Activated naive CD8-positive, alpha-beta T cell treated with anti-CD3 and anti-CD28 coated beads for 36 hours (primary cell): ENCODE results near the gene DIRAS3. TPM values are rescaled to one million over a fixed set of nuclear protein-coding genes. Genes with fewer than 3 reads are reported as not detected.
"Not testable (repeated sequence)": the region's sequence is repeated elsewhere in the genome, so short reads cannot be mapped to it uniquely, and the experiment has no call there.

Source experiments
- DNase-seq: peaks from one replicate; pipeline ENCODE4 v3.0.0; 2021
- H3K27ac Mint-ChIP-seq: one replicate; pipeline ENCODE4 v1.8.0; 2022; ENCODE audit warnings: mild to moderate bottlenecking, moderate library complexity, mixed read lengths
- H3K27me3 Mint-ChIP-seq: one replicate; pipeline ENCODE4 v1.8.0; 2022; ENCODE audit warnings: mild to moderate bottlenecking, mixed read lengths
- H3K36me3 Mint-ChIP-seq: one replicate; pipeline ENCODE4 v1.8.0; 2021; ENCODE audit warnings: mild to moderate bottlenecking, mixed read lengths
- H3K4me1 Mint-ChIP-seq: one replicate; pipeline ENCODE4 v1.8.0; 2021; ENCODE audit warnings: mixed read lengths
- H3K4me3 Mint-ChIP-seq: one replicate; pipeline ENCODE4 v1.8.0; 2022; ENCODE audit warnings: mild to moderate bottlenecking, moderate library complexity, mixed read lengths
- H3K9me3 Mint-ChIP-seq: one replicate; pipeline ENCODE4 v1.8.0; 2022; ENCODE audit warnings: mixed read lengths
- total RNA-seq, 2 experiments: library from RNA; stranded (reverse); gene quantifications; one replicate each; pipeline ENCODE4 v1.2.3, GENCODE V29; 2021

DIRAS3 gene, protein sequence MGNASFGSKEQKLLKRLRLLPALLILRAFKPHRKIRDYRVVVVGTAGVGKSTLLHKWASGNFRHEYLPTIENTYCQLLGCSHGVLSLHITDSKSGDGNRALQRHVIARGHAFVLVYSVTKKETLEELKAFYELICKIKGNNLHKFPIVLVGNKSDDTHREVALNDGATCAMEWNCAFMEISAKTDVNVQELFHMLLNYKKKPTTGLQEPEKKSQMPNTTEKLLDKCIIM
- total RNA-seq, result under 1 TPM; 0.47 to 0.52 TPM

DNA sequence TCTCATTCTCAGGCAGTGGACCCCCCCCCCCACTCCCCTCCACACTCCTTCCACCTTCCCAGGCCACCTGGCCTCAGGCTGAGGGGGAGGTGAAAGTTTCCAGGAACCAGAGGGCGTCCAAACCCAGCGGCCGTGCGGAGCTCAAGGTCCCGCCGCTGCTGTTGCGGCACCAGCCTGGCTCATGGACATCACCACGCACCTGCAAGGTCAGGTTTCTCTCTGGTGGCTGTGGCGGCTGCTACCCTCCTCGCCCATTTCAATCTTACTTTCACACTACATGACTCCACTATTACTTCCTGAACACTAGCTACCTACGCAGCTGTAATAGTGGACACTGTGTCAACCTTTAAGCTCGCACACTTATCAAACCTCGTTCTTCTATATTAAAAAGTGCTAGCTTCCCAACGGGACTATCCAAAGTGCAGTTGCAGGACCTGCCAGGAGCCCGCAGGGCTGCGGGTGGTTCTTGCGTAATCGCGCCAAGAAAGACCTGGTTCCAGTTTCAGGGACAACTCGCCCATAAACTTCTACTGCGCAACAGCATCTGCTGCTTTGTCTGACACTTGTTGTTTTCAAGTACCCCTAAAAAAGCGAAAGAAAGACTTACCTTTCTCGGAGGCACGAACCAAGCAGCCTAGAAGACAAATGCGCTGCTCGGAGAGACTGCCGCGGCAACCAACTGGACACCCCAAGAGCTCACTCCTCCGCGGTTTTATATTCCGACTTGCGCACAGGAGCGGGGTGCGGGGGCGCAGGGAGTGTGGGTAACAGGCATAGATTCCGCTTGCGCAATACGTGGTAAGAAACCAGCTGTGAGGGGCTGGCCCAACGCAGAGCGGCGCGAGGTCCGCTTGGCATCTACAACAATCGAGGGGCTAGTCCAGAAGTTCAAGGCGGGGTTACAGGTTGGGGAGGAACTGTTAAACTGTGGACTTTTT lies at the start of gene DIRAS3:
Gene DIRAS3 (minus strand): TSS at position 687 of the 938 bp plus-strand sequence. CDS start 3,330 bp downstream, outside the sequence.
- peaks cover 51% of the 10 kb centered on the region for H3K27me3 Mint-ChIP-seq
- H3K4me3 Mint-ChIP-seq, result peak within 1 kb of the TSS; percentile 55
- no peak within 1 kb of the TSS for H3K27ac Mint-ChIP-seq
- no peaks in the 10 kb centered on the region for H3K9me3 Mint-ChIP-seq
- H3K36me3 Mint-ChIP-seq, result no peaks in the 10 kb centered on the region
- H3K4me1 Mint-ChIP-seq, result peaks cover 8% of the 10 kb centered on the region
- DNase-seq, result peak; percentile 21

DNA sequence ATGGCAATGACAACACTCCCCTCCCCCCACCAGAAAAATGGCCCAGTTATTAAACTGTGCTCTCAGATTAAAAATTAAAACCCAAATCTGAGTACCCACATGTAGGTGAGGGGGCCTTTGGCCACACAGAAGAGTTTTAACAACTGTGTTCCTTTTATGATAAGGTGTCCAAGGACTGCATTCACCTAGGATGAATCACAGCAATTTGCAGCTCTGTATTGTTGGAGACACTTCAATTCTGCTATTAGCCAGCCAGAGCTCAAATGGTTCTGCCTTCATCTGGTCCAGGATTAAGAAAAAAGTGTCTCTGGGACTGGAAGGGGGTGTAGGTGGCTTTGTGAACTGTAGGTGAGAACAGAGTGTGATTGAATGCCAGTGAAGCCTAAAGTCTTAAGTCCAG lies 43.3 kb upstream of the DIRAS3 start:
- Mint-ChIP-seq H3K27ac (no peak overlapping the region), H3K36me3 (no peaks in the 10 kb centered on the region), H3K4me1 (no peaks in the 10 kb centered on the region), H3K9me3 (peaks cover 1% of the 10 kb centered on the region), H3K4me3 (no peak overlapping the region), H3K27me3 (peaks cover 2% of the 10 kb centered on the region)
- no peak for DNase-seq

DNA sequence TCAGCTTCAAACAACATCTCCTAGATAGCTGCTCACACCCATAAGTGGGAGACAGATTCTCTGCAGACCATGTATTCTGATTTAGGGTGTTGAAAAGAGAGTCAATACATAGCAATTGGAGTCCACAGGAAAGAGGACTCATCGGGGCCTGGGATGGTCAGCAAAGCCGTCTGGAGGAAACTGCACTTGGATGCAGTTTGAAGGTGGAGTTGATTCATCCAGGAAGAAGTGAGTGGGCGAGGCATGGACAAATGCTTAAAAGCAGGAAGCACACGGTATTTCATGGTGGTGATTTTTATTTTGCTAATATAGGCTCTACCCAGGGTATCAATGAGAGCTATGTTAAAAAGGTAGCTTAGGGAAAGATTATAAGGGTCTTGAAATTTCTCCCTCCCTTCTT lies 36.8 kb upstream of the DIRAS3 start:
- no peak overlapping the region for H3K27ac Mint-ChIP-seq
- H3K27me3 Mint-ChIP-seq, result peaks cover 4% of the 10 kb centered on the region
- no peak overlapping the region for H3K4me3 Mint-ChIP-seq
- no peak for DNase-seq
- H3K4me1 Mint-ChIP-seq, result no peaks in the 10 kb centered on the region
- H3K9me3 Mint-ChIP-seq, result peaks cover 2% of the 10 kb centered on the region
- H3K36me3 Mint-ChIP-seq, result no peaks in the 10 kb centered on the region

DNA sequence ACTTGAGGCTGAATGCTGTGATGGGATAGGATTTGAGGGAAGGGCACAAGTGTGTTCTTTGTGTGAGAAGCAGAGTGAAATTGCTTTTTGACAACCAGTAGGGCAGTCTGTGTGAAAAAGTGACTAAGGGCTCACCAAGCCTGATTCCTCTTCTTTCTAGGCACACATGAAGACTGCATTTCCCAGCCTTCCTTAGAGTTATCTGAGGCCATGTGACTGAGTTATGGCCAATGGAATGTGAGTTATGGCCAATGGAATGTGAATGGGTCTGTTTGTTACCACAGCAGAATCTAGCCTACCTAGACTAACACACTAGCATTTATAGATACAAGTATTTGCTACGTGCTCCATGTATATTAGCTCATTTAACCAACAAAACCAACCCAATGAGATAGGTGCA lies 35.3 kb upstream of the DIRAS3 start:
- H3K36me3 Mint-ChIP-seq, result no peaks in the 10 kb centered on the region
- no peak overlapping the region for H3K4me3 Mint-ChIP-seq
- H3K27me3 Mint-ChIP-seq, result peaks cover 4% of the 10 kb centered on the region

DNA sequence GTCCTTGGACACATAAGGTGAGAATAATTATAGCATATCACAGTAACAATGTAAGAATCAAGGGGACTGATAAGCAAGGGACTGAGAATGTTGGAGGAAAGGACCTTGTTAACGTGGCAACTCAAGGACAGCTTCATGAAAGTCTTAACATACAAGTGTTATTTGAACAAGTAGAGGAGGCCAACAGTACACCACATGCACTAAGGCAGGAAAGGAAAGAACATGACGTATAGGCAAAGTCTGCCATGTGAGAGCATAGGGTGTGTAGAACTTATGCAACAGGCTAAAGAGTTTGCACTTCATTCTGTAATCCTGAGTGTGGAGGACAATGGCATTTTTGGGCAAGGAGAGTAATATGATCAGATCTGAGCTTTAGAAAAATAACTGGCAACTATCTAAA lies 33.3 kb upstream of the DIRAS3 start:
- Mint-ChIP-seq H3K9me3 (peaks cover 2% of the 10 kb centered on the region), H3K4me3 (no peak overlapping the region), H3K27me3 (peaks cover 11% of the 10 kb centered on the region), H3K27ac (no peak overlapping the region), H3K4me1 (no peaks in the 10 kb centered on the region), H3K36me3 (no peaks in the 10 kb centered on the region)
- DNase-seq, result no peak

More for the DNA sequence above, 35.3 kb upstream of the DIRAS3 start:
- no peak for DNase-seq
- H3K9me3 Mint-ChIP-seq, result peaks cover 2% of the 10 kb centered on the region
- no peaks in the 10 kb centered on the region for H3K4me1 Mint-ChIP-seq
- H3K27ac Mint-ChIP-seq, result no peak overlapping the region

DNA sequence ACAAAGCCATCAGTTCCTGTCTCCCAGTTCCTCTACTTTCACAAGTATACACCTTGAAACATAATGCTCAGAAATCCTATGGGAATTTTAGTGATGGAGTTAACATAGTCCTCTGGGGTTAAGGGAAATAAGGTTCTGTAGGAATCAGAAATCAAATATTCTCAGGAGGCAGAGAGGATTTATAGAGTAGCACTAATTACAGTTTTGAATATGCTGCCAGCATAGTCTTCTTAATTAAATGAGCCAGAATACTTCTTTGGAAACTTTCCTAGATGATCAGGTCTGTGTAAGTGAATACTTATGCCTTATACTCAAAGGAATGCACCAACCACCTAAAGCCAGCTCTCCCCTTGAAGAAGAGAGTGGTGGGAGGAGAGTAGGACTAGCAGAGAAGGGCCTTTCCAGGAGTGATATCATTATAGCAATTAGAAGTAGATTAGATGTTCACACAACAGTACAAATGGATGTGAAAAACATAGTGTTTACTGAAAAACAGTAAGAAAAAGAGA lies 31.4 kb upstream of the DIRAS3 start:
- H3K4me3 Mint-ChIP-seq, result no peak overlapping the region
- no peak for DNase-seq
- H3K4me1 Mint-ChIP-seq, result no peaks in the 10 kb centered on the region
- no peak overlapping the region for H3K27ac Mint-ChIP-seq
- peaks cover 11% of the 10 kb centered on the region for H3K27me3 Mint-ChIP-seq
- peaks cover 2% of the 10 kb centered on the region for H3K9me3 Mint-ChIP-seq
- no peaks in the 10 kb centered on the region for H3K36me3 Mint-ChIP-seq

DNA sequence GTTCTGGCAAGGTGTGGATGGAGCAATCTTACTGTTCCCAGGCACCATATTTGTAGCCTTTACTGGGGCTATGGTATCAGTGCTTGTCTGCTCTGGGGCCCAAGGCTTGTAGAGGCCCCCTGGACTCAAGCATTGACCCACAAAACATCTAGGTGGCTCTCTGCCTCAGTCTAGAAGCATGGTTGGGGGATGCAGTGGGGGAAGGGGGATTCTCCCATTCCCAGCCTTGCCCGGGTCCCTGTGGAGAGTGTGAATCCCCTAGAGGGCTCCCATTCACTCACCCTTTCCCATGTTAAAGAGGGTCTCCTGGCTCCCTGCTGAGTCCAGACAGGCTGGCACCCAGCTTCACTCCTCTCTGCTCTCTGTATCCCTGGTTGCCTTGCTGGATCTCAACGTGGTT lies 28.2 kb upstream of the DIRAS3 start:
- no peaks in the 10 kb centered on the region for H3K36me3 Mint-ChIP-seq
- H3K27me3 Mint-ChIP-seq, result peaks cover 11% of the 10 kb centered on the region
- no peak overlapping the region for H3K27ac Mint-ChIP-seq
- peaks cover 2% of the 10 kb centered on the region for H3K9me3 Mint-ChIP-seq
- no peak overlapping the region for H3K4me3 Mint-ChIP-seq
- DNase-seq, result no peak
- no peaks in the 10 kb centered on the region for H3K4me1 Mint-ChIP-seq

DNA sequence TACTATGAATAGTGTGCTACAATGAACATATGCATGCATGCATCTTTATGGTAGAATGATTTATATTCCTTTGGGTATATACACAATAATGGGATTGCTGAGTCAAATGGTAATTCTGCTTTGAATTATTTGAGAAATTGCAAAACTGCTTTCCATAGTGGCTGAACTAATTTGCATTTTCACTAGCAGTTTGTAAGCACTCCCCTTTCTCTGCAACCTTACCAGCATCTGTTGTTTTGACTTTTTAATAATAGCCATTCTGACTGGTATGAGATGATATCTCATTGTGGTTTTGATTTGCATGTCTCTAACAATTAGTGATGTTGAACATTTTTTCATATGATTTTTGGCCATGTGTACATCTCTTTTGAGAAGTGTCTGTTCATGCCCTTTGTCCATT lies 24.0 kb upstream of the DIRAS3 start:
- DNase-seq, result no peak
- H3K36me3 Mint-ChIP-seq, result no peaks in the 10 kb centered on the region
- H3K9me3 Mint-ChIP-seq, result peaks cover 1% of the 10 kb centered on the region
- no peak overlapping the region for H3K27ac Mint-ChIP-seq
- H3K4me3 Mint-ChIP-seq, result no peak overlapping the region
- H3K4me1 Mint-ChIP-seq, result no peaks in the 10 kb centered on the region
- H3K27me3 Mint-ChIP-seq, result peaks cover 6% of the 10 kb centered on the region

DNA sequence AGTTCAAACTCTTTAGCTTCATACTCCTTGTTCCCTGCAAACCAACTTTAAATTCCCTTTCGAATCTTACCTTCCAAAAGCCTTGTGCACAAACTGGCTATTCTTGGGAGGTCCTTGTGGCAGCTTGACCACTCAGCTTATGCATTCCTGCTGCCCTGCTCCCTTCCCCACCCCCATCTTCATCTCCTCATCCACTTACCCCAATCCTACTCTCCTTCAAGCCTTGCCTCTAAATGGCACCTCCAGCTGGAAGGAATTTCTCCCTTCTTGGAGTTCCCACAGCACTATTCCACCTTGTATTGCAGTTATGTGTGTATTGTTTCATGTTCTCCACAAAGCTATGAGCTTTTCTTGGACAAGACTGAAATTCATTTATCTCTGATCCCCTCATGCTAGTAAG lies 15.3 kb upstream of the DIRAS3 start:
- Mint-ChIP-seq H3K27ac (no peak overlapping the region), H3K9me3 (peaks cover 7% of the 10 kb centered on the region), H3K27me3 (peaks cover 2% of the 10 kb centered on the region), H3K4me1 (no peaks in the 10 kb centered on the region), H3K4me3 (no peak overlapping the region), H3K36me3 (no peaks in the 10 kb centered on the region)
- no peak for DNase-seq

DNA sequence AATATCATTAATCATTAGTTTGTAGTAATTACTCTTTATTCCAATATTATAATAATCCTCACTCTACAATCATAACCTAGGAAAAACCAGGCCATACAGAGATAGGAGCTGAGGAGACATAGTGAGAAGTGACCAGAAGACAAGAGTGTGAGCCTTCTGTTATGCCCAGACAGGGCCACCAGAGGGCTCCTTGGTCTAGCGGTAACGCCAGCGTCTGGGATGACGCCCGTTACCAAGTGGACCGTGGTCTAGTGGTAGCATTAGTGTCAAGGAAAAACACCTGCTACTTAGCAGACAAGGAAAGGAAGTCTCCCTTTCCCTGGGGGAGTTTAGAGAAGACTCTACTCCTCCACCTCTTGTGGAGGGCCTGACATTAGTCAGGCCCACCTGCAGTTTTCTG lies 7.6 kb upstream of the DIRAS3 start:
- not testable (repeated sequence) for H3K4me1 Mint-ChIP-seq, H3K4me3 Mint-ChIP-seq, H3K9me3 Mint-ChIP-seq, H3K27ac Mint-ChIP-seq, DNase-seq, H3K36me3 Mint-ChIP-seq
- H3K27me3 Mint-ChIP-seq, result peaks cover 11% of the 10 kb centered on the region

DNA sequence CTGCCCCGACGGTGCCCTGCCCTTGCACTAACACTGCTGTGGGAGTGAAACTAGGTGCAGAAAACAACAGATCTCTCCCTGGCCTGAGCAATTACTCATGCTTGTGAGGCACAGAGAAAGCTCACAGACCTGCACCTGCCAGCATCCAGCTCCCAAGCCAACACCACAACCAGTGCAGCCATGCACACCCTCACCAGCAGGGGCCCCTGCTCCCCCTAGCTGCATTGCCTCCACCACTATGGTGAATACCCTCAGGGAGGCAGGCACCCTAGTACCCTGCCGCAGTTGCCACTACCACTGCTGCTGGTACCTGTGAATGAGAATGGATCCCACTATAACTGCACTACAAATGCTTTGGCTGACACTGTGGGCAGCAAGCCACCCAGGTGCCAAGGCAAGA lies 7.1 kb upstream of the DIRAS3 start:
- no peak for DNase-seq
- Mint-ChIP-seq H3K9me3 (peaks cover 2% of the 10 kb centered on the region), H3K36me3 (no peaks in the 10 kb centered on the region), H3K4me3 (no peak overlapping the region), H3K27me3 (peaks cover 12% of the 10 kb centered on the region), H3K4me1 (no peaks in the 10 kb centered on the region), H3K27ac (no peak overlapping the region)

DNA sequence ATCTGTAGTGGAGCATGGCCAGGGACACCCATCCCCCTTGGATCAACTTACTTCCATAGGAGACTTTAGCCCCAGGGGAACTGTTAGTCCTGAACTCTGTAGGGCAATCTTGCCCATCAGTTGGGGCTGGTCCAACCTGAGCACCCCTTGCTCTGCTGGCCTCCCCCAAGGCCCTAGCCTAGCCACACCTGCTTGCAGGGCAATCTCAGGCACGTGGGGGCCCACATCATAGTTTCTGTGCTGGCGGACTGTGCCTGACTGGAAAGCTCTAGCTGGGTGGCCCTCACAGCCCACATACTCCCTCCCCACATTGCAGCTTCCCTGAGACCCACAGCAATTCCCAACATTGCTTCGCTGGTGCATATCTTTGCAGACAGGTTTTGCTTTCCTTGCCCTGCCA lies 6.6 kb upstream of the DIRAS3 start:
- DNase-seq, result no peak
- peaks cover 2% of the 10 kb centered on the region for H3K9me3 Mint-ChIP-seq
- H3K4me3 Mint-ChIP-seq, result no peak overlapping the region
- no peak overlapping the region for H3K27ac Mint-ChIP-seq
- H3K27me3 Mint-ChIP-seq, result peaks cover 15% of the 10 kb centered on the region
- no peaks in the 10 kb centered on the region for H3K4me1 Mint-ChIP-seq
- no peaks in the 10 kb centered on the region for H3K36me3 Mint-ChIP-seq

DNA sequence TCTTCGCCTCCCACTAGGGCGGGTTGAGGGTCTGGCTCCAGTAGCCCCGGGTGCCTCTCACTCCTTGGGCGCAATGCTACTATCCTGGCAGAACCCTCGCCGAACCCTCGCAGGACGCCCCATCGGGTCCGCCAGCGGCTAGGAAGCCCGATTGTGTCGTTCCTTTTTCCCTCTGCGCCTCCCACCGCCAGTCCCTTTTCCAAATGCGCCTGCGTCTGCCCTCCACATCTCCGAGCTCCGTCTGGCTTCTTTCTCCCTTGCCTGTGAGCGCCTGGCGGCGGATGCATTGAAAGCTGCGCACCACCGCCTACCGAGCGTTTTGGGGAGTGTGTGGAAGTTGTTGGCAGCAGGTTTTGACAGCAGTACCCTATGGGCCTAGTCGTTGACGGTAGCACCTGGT lies 1.0 kb upstream of the DIRAS3 start:
- DNase-seq, result no peak
- H3K36me3 Mint-ChIP-seq, result no peaks in the 10 kb centered on the region

DNA sequence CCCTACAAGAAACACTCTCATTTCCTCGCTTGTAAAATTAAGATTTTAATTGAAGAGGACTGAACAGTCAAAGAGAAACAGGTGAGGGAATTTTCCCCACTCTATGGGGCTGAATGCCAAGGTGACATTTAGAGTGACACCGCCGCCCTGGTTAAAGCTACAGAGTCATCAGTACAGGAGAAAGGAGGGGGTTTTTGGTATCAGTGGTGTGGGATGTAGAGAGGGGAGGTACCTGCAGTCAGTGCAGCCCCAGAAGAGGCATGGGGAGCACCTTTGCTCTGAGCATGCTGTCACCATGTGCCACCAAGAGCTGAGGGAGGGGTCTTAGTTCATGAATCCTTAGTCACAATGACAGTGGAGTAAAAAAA lies 2.8 kb downstream of the DIRAS3 start:
- Mint-ChIP-seq H3K4me1 (peaks cover 8% of the 10 kb centered on the region), H3K36me3 (no peaks in the 10 kb centered on the region), H3K27me3 (peaks cover 45% of the 10 kb centered on the region), H3K27ac (no peak overlapping the region), H3K9me3 (no peaks in the 10 kb centered on the region), H3K4me3 (no peak overlapping the region)
- DNase-seq, result no peak

More for the DNA sequence above, 1.0 kb upstream of the DIRAS3 start:
- Mint-ChIP-seq H3K27me3 (peaks cover 45% of the 10 kb centered on the region), H3K4me1 (peaks cover 8% of the 10 kb centered on the region), H3K27ac (no peak overlapping the region), H3K4me3 (no peak overlapping the region), H3K9me3 (no peaks in the 10 kb centered on the region)

DNA sequence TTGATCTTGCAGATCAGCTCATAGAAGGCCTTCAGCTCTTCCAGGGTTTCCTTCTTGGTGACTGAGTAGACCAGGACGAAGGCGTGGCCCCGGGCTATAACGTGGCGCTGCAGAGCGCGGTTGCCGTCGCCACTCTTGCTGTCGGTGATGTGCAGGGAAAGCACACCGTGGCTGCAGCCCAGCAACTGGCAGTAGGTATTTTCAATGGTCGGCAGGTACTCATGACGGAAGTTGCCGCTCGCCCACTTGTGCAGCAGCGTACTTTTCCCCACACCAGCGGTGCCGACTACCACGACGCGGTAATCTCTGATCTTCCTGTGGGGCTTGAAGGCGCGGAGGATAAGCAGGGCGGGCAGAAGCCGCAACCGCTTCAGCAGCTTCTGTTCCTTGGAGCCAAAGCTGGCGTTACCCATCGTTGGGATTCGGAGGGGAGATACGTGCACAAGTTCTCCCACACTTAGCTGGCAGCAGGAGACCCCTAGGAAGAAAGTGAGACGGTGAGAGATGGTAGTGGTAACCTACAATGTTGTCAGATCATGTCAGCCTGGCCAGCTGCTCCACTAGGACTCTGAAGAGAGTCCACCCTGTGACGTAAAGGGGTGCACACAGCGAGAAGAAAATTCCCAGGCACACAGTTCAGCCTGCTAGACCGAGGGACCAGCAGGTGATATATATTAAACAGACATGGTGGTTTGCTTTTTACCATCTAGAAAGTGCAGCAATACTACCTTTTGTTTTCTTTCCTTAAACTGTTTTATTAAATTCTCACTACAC lies 3.4 kb downstream of the DIRAS3 start:
- DNase-seq, result no peak
- Mint-ChIP-seq H3K4me3 (peak overlapping the region; percentile 18), H3K27me3 (peaks cover 41% of the 10 kb centered on the region), H3K9me3 (no peaks in the 10 kb centered on the region), H3K27ac (no peak overlapping the region), H3K36me3 (no peaks in the 10 kb centered on the region), H3K4me1 (peaks cover 8% of the 10 kb centered on the region)
